IMR-90 (cell line): Measurements from ENCODE around the gene ABCC8. TPM values are rescaled to one million over a fixed set of nuclear protein-coding genes. Genes with fewer than 3 reads are reported as not detected.

Source experiments
- ATAC-seq: fragments of 200-7000 bp; cut with Tn5 transposase; 2 replicates; pipeline ENCODE4 v1.9.1; 2020; ENCODE audit warnings: low read depth, mild to moderate bottlenecking, moderate library complexity
- BruUV-seq: library from RNA; stranded (reverse); fragments of 400-500 nt; replicated peaks from 2 replicates; lab custom pipeline; 2021; lab: Mats Ljungman, UMichigan
- CTCF ChIA-PET: fragments of 300-600 bp; formaldehyde crosslinking; extraction: SDS; loops from one replicate; lab custom pipeline; 2021; ENCODE audit warnings: antibody characterized with exemption; lab: Yijun Ruan, JAX
- POLR2A ChIA-PET: fragments of 300-600 bp; sonication (Branson Sonifier 250); formaldehyde crosslinking; loops from one replicate; lab custom pipeline; 2022; ENCODE audit warnings: antibody characterized with exemption; ENCODE audit not compliant: unreplicated experiment; lab: Charles Lee
- DNase-seq: peaks from one replicate; pipeline ENCODE4 v3.0.0; 2013
- H2AFZ ChIP-seq: replicated peaks from 2 replicates; pipeline ENCODE3; 2013; ENCODE audit warnings: low read length, mild to moderate bottlenecking; ENCODE audit not compliant: poor library complexity
- H2AK5ac ChIP-seq: 2 replicates; pipeline ENCODE4 v1.6.1; 2013; ENCODE audit warnings: low read depth, low read length, inconsistent platforms
- H2AK9ac ChIP-seq: replicated peaks from 2 replicates; pipeline ENCODE3; 2013; ENCODE audit warnings: mild to moderate bottlenecking, low read depth, low read length, moderate library complexity; ENCODE audit not compliant: poor library complexity
- H2BK120ac ChIP-seq: 2 replicates; pipeline ENCODE4 v1.6.1; 2013; ENCODE audit warnings: low read depth, low read length, inconsistent platforms
- H2BK15ac ChIP-seq: 3 replicates; pipeline ENCODE4 v1.6.1; 2013; ENCODE audit warnings: low read depth, low read length, inconsistent platforms
- H2BK20ac ChIP-seq: 2 replicates; pipeline ENCODE4 v1.6.1; 2013; ENCODE audit warnings: low read depth, mild to moderate bottlenecking, inconsistent platforms, low read length, moderate library complexity
- H2BK5ac ChIP-seq: 2 replicates; pipeline ENCODE4 v1.6.1; 2013; ENCODE audit warnings: mild to moderate bottlenecking, low read depth, low read length, inconsistent platforms; ENCODE audit not compliant: poor library complexity, severe bottlenecking
- H3K14ac ChIP-seq: replicated peaks from 2 replicates; pipeline ENCODE4 v1.6.1; 2013; ENCODE audit warnings: low read depth, low read length, inconsistent platforms
- H3K18ac ChIP-seq: 2 replicates; pipeline ENCODE4 v1.6.1; 2013; ENCODE audit warnings: low read depth, low read length, control low read depth
- H3K23ac ChIP-seq: 2 replicates; pipeline ENCODE4 v1.6.1; 2013; ENCODE audit warnings: low read depth, low read length, inconsistent platforms
- H3K27ac ChIP-seq: 2 replicates; pipeline ENCODE4 v1.5.1; 2013; ENCODE audit warnings: mild to moderate bottlenecking, control low read depth, low read length; ENCODE audit not compliant: insufficient read depth
- H3K27me3 ChIP-seq: 2 replicates; pipeline ENCODE4 v1.6.1; 2013; ENCODE audit warnings: low read length; ENCODE audit not compliant: control insufficient read depth, insufficient read depth
- H3K36me3 ChIP-seq: 2 replicates; pipeline ENCODE4 v1.6.1; 2013; ENCODE audit warnings: low read length, mixed read lengths; ENCODE audit not compliant: control insufficient read depth, insufficient read depth
- H3K4ac ChIP-seq: 2 replicates; pipeline ENCODE4 v1.6.1; 2013; ENCODE audit warnings: low read depth, low read length, inconsistent platforms
- H3K4me1 ChIP-seq: 2 replicates; pipeline ENCODE4 v1.6.1; 2013; ENCODE audit warnings: low read length, mixed read lengths; ENCODE audit not compliant: control insufficient read depth, insufficient read depth
- H3K4me2 ChIP-seq: 2 replicates; pipeline ENCODE4 v1.6.1; 2013; ENCODE audit warnings: low read depth, mild to moderate bottlenecking, control low read depth, low read length, moderate library complexity
- H3K4me3 ChIP-seq: 2 replicates; pipeline ENCODE4 v1.5.1; 2013; ENCODE audit warnings: low read depth, mild to moderate bottlenecking, control low read depth, low read length, moderate library complexity; ENCODE audit not compliant: insufficient read depth
- H3K56ac ChIP-seq: 2 replicates; pipeline ENCODE4 v1.6.1; 2013; ENCODE audit warnings: low read length, inconsistent platforms; ENCODE audit not compliant: insufficient read depth; ENCODE audit errors: extremely low read depth
- H3K79me1 ChIP-seq, 2 experiments: 2 replicates each; pipeline ENCODE4 v1.6.1; 2013; ENCODE audit warnings: low read length in 2 of 2, inconsistent platforms in 1 of 2, low read depth in 1 of 2
- H3K9ac ChIP-seq: 2 replicates; pipeline ENCODE4 v1.6.1; 2013; ENCODE audit warnings: low read depth, low read length, control low read depth
- H3K9me1 ChIP-seq: 2 replicates; pipeline ENCODE4 v1.6.1; 2013; ENCODE audit warnings: low read length, inconsistent platforms; ENCODE audit not compliant: insufficient read depth
- H3K9me3 ChIP-seq: 2 replicates; pipeline ENCODE4 v1.6.1; 2013; ENCODE audit warnings: low read length; ENCODE audit not compliant: control insufficient read depth, insufficient read depth
- H4K20me1 ChIP-seq: 2 replicates; pipeline ENCODE4 v1.6.1; 2013; ENCODE audit warnings: low read length, inconsistent platforms; ENCODE audit not compliant: insufficient read depth
- H4K5ac ChIP-seq: 2 replicates; pipeline ENCODE4 v1.6.1; 2013; ENCODE audit warnings: mild to moderate bottlenecking, low read depth, low read length, control low read depth
- H4K8ac ChIP-seq, 2 experiments: 2 replicates each; pipeline ENCODE4 v1.6.1; 2013; ENCODE audit warnings: low read depth in 2 of 2, low read length in 2 of 2, control low read depth in 1 of 2, inconsistent platforms in 1 of 2
- H4K91ac ChIP-seq: 2 replicates; pipeline ENCODE4 v1.6.1; 2013; ENCODE audit warnings: low read depth, low read length, inconsistent platforms; ENCODE audit not compliant: insufficient read depth
- MAFK ChIP-seq: IDR thresholded peaks from 2 replicates; pipeline ENCODE4 v1.6.1; 2012; ENCODE audit warnings: low read depth, low read length, improper control_type of control experiment
- MXI1 ChIP-seq: IDR thresholded peaks from 2 replicates; pipeline ENCODE4 v1.6.1; 2012; ENCODE audit warnings: low read depth, mild to moderate bottlenecking, low read length, moderate library complexity, borderline replicate concordance
- WGBS, 2 experiments: methylation state at CpG; one replicate each; pipeline versions ENCODE4 v1.1.5 to v1.1.7; 2013; ENCODE audit warnings: missing lambda C conversion rate in 2 of 2; ENCODE audit not compliant: insufficient read length in 1 of 2; ENCODE audit errors: extremely low coverage in 2 of 2; 5-methylcytosine and 5-hydroxymethylcytosine counted together
- dilution Hi-C: fragments of 300-500 bp; cut with HindIII; formaldehyde crosslinking; loops from one replicate; pipeline ENCODE4 v1.14.3; 2018; ENCODE audit warnings: low sequenced_read_pairs; ENCODE audit not compliant: unreplicated experiment
- in situ Hi-C: fragments of 300-500 bp; cut with MboI; formaldehyde crosslinking; loops from 3 replicates; pipeline ENCODE4 v1.14.3; 2019; ENCODE audit warnings: low sequenced_read_pairs, inconsistent platforms, mixed read lengths
- intact Hi-C: fragments of 100-400 bp; cut with micrococcal nuclease; formaldehyde crosslinking; loops from 2 replicates; pipeline ENCODE4 v1.10.0; 2022
- polyA plus RNA-seq, 3 experiments: library from polyadenylated mRNA; depleted of rRNA; stranded (reverse); fragments of >200 nt; gene quantifications; 2 replicates each; pipeline ENCODE4 v1.2.3, GENCODE V29; 2012; ENCODE audit warnings: low replicate concordance in 1 of 3
- total RNA-seq: library from RNA; depleted of rRNA; stranded (reverse); fragments of >200 nt; gene quantifications from 2 replicates; pipeline ENCODE4 v1.2.3, GENCODE V29; 2012

The ABCC8 gene
- total and polyA plus RNA-seq, 2 of the 4 experiments (the other 2 are of a cell fraction), result not detected

- no peak overlapping the region for H3K9ac ChIP-seq
- no peaks in the 10 kb centered on the region for H3K9me1 ChIP-seq
- H2AK5ac ChIP-seq, result no peak overlapping the region
- TF ChIP-seq MXI1 (no peak), MAFK (no peak)
- no peak overlapping the region for H3K14ac ChIP-seq
- ChIA-PET CTCF (no interaction called here), POLR2A (no interaction called here)
- H3K18ac ChIP-seq, result no peak overlapping the region
- H4K20me1 ChIP-seq, result no peaks in the 10 kb centered on the region
- H4K5ac ChIP-seq, result no peak overlapping the region
- no peak overlapping the region for H3K4me3 ChIP-seq
- H3K23ac ChIP-seq, result no peak overlapping the region
- H2BK15ac ChIP-seq, result no peak overlapping the region
- dilution Hi-C loops, result no loop called here
- H3K9me3 ChIP-seq, result no peaks in the 10 kb centered on the region
- no CpG with 5 or more reads among the region's 5 CpGs for WGBS, 2 experiments
- no peak overlapping the region for H4K91ac ChIP-seq
- in situ Hi-C loops, result no loop called here
- ATAC-seq (no peak), DNase-seq (no peak)
- no TSS peak for BruUV-seq
- H2AK9ac ChIP-seq, result no peak overlapping the region
- no peak overlapping the region for H3K4ac ChIP-seq
- no peak overlapping the region for H3K4me2 ChIP-seq
- H2BK5ac ChIP-seq, result no peak overlapping the region
- H2AFZ ChIP-seq, result no peak overlapping the region
- H3K56ac ChIP-seq, result no peak overlapping the region
- intact Hi-C loops, result no loop called here
- no peak overlapping the region for H2BK120ac ChIP-seq
- H3K27me3 ChIP-seq, result peaks cover 10% of the 10 kb centered on the region
- no peak overlapping the region for H4K8ac ChIP-seq
- no peaks in the 10 kb centered on the region for H3K36me3 ChIP-seq
- H3K4me1 ChIP-seq, result no peaks in the 10 kb centered on the region
- no peak overlapping the region for H3K27ac ChIP-seq
- no peaks in the 10 kb centered on the region for H3K79me1 ChIP-seq
- no peak overlapping the region for H2BK20ac ChIP-seq
Observed at GRCh38 chr11:17489751-17490150, 13.1 kb upstream of the ABCC8 start.
